GM23248 (cell line): Measurements from ENCODE around the gene CCDC69. TPM values are rescaled to one million over a fixed set of nuclear protein-coding genes. Genes with fewer than 3 reads are reported as not detected.

Experiments
- DNase-seq: peaks from one replicate; pipeline ENCODE4 v3.0.0-alpha.2; 2015
- H2AFZ ChIP-seq: fragments of 200-600 bp; sonication (generic); 2 replicates; pipeline ENCODE4 v1.6.1; 2016; ENCODE audit warnings: antibody characterized with exemption
- H3F3A ChIP-seq: fragments of 200-600 bp; sonication (generic); 2 replicates; pipeline ENCODE4 v1.6.1; 2016; ENCODE audit warnings: mild to moderate bottlenecking, antibody characterized with exemption, mixed run types; ENCODE audit not compliant: insufficient read depth
- H3K27ac ChIP-seq: fragments of 200-600 bp; sonication (generic); 2 replicates; pipeline ENCODE4 v1.5.1; 2016; ENCODE audit warnings: mild to moderate bottlenecking
- H3K27me3 ChIP-seq: fragments of 200-600 bp; sonication (generic); replicated peaks from 2 replicates; pipeline ENCODE4 v1.6.1; 2016; ENCODE audit warnings: mild to moderate bottlenecking; ENCODE audit not compliant: insufficient read depth
- H3K36me3 ChIP-seq: fragments of 200-600 bp; sonication (generic); 2 replicates; pipeline ENCODE4 v1.6.1; 2016; ENCODE audit warnings: low read depth, mild to moderate bottlenecking
- H3K4me1 ChIP-seq: fragments of 200-600 bp; sonication (generic); 2 replicates; pipeline ENCODE4 v1.6.1; 2016; ENCODE audit warnings: mild to moderate bottlenecking; ENCODE audit not compliant: insufficient read depth
- H3K4me2 ChIP-seq: fragments of 200-600 bp; sonication (generic); one replicate; pipeline ENCODE4 v1.6.1; 2016; ENCODE audit warnings: mild to moderate bottlenecking; ENCODE audit not compliant: unreplicated experiment
- H3K4me3 ChIP-seq: fragments of 200-600 bp; sonication (generic); 2 replicates; pipeline ENCODE4 v1.5.1; 2016; ENCODE audit warnings: mild to moderate bottlenecking
- H3K79me2 ChIP-seq: fragments of 200-600 bp; sonication (generic); 2 replicates; pipeline ENCODE4 v1.6.1; 2016; ENCODE audit warnings: mild to moderate bottlenecking; ENCODE audit not compliant: insufficient read depth
- H3K9ac ChIP-seq: fragments of 200-600 bp; sonication (generic); 2 replicates; pipeline ENCODE4 v1.6.1; 2016; ENCODE audit warnings: mild to moderate bottlenecking
- H3K9me2 ChIP-seq: fragments of 200-600 bp; sonication (generic); 2 replicates; pipeline ENCODE4 v1.6.1; 2016; ENCODE audit warnings: mixed run types, mild to moderate bottlenecking, moderate library complexity; ENCODE audit not compliant: insufficient read depth
- H3K9me3 ChIP-seq: fragments of 200-600 bp; sonication (generic); one replicate; pipeline ENCODE4 v1.6.1; 2017; ENCODE audit warnings: low read depth
- H4K20me1 ChIP-seq: fragments of 200-600 bp; sonication (generic); 2 replicates; pipeline ENCODE4 v1.6.0; 2016; ENCODE audit not compliant: insufficient read depth
- EZH2 ChIP-seq: fragments of 200-600 bp; sonication (generic); IDR thresholded peaks from 2 replicates; pipeline ENCODE4 v1.6.1; 2018; ENCODE audit warnings: antibody characterized with exemption, mild to moderate bottlenecking; ENCODE audit not compliant: insufficient read depth, poor library complexity, severe bottlenecking
- EZH2phosphoT487 ChIP-seq: fragments of 200-600 bp; sonication (generic); IDR thresholded peaks from 2 replicates; pipeline ENCODE4 v1.6.1; 2018; ENCODE audit warnings: antibody characterized with exemption, moderate library complexity, mild to moderate bottlenecking, low read depth; ENCODE audit not compliant: insufficient read depth
- WGBS, 2 experiments: methylation state at CpG; one replicate each; pipeline ENCODE4 v1.1.6; 2015 to 2017; ENCODE audit warnings: low lambda C conversion rate in 2 of 2, low coverage in 1 of 2; ENCODE audit errors: missing lambda C conversion rate in 2 of 2; 5-methylcytosine and 5-hydroxymethylcytosine counted together
- in situ Hi-C: fragments of 300-500 bp; cut with MboI; formaldehyde crosslinking; loops from 2 replicates; pipeline ENCODE4 v1.15.0; 2020
- polyA plus RNA-seq: library from polyadenylated mRNA; unstranded; fragments of >200 nt; fragmentation: Nextera tagmentation; extraction: Ambion mirVana; gene quantifications from 2 replicates; pipeline ENCODE4 v1.2.1, GENCODE V29; 2016
- total RNA-seq: library from RNA; depleted of rRNA; stranded (reverse); fragments of >200 nt; shearing (Covaris generic); gene quantifications from 2 replicates; pipeline ENCODE4 v1.2.3, GENCODE V29; 2014

Gene CCDC69
- total and polyA plus RNA-seq, 2 experiments from 2014 or later = 0.54 to 0.56 TPM

DNA sequence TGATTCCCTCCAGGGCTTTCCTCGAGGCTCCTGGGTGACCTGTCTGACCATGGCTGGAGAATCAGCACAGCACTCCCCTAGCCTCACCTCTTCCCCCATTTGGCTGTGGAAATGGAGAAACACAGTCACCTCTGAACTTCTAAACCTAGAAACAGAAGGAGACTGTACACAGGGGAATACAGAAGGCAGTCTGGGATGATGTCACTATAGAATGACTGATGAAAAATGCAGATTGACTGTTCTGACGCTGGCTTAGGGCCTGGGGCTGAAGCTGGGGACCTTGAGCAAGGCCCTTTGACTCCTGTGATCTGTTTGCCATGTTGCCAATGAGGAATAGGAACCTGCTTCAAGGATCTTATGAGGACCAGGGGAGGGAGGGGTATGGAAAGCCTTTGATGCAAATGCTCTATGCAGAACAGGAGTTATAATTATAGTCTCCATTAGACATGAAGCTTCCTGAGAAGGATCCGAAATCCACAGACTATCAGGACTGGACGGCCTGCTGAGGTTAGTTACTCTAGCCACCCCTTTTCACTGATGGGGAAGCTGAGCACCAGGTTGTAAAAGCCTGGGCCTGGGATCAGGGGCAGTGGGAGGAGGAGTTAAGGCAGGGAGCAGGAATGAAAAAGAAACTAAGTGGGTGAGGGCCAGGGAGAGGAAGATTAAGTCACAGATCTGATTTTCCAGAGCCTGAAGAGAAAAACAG, 41.9 kb downstream of the CCDC69 start:
- in situ Hi-C loops = no loop called here
- Histone ChIP-seq H3K27me3 (no peaks in the 10 kb centered on the region), H3K9me2 (no peaks in the 10 kb centered on the region), H3K4me3 (no peak overlapping the region), H3K4me2 (no peak overlapping the region), H2AFZ (no peak overlapping the region), H3K27ac (no peak overlapping the region), H4K20me1 (no peaks in the 10 kb centered on the region), H3F3A (no peaks in the 10 kb centered on the region), H3K9ac (no peak overlapping the region), H3K9me3 (no peaks in the 10 kb centered on the region), H3K4me1 (no peaks in the 10 kb centered on the region), H3K79me2 (no peaks in the 10 kb centered on the region), H3K36me3 (no peaks in the 10 kb centered on the region)
- WGBS, 2 experiments = 76 to 82% methylated on average over 4 of the region's 4 CpGs
- TF ChIP-seq EZH2 = no peak
- no peak for TF ChIP-seq EZH2phosphoT487
- peak; percentile 4 for DNase-seq

- DNase-seq = no peak
- H3K9me2 ChIP-seq = no peaks in the 10 kb centered on the region
- H3K4me3 ChIP-seq = no peak overlapping the region
- in situ Hi-C loops = no loop called here
- H3K9ac ChIP-seq = no peak overlapping the region
- H3F3A ChIP-seq = no peaks in the 10 kb centered on the region
- H3K9me3 ChIP-seq = no peaks in the 10 kb centered on the region
- H3K79me2 ChIP-seq = no peaks in the 10 kb centered on the region
- TF ChIP-seq EZH2 (no peak), EZH2phosphoT487 (no peak)
- H3K27ac ChIP-seq = no peak overlapping the region
- H3K27me3 ChIP-seq = no peaks in the 10 kb centered on the region
- 66 to 70% methylated on average over 6 of the region's 6 CpGs for WGBS, 2 experiments
- H3K36me3 ChIP-seq = no peaks in the 10 kb centered on the region
- no peaks in the 10 kb centered on the region for H3K4me1 ChIP-seq
- H2AFZ ChIP-seq = no peak overlapping the region
- H4K20me1 ChIP-seq = no peaks in the 10 kb centered on the region
- no peak overlapping the region for H3K4me2 ChIP-seq
These were observed 43.6 kb downstream of the CCDC69 start for GRCh38 chr5:151180291-151180690.

DNA sequence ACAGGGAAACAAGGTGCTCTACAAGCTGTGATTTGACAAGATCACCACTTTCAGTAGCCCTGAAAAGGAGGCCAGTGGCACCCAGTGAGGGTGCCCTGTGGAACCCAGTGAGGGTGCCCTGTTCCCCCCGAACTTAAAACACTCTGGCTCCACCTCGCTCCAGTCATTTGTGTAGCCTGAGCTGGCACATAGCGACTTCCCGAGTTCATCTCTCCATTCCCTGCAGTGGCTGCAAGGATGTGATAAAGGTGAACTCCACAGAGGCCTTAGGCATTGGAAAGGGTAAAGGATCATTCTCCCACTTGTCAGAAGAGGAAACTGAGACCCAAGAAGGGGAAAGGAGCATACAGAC, 44.4 kb downstream of the CCDC69 start:
- no peak for DNase-seq
- Histone ChIP-seq H3K36me3 (no peaks in the 10 kb centered on the region), H2AFZ (no peak overlapping the region), H3K4me3 (no peak overlapping the region), H3K9me3 (no peaks in the 10 kb centered on the region), H3K4me1 (no peaks in the 10 kb centered on the region), H4K20me1 (no peaks in the 10 kb centered on the region), H3K27ac (no peak overlapping the region), H3K4me2 (no peak overlapping the region), H3K9me2 (no peaks in the 10 kb centered on the region), H3K79me2 (no peaks in the 10 kb centered on the region), H3K9ac (no peak overlapping the region), H3F3A (no peaks in the 10 kb centered on the region), H3K27me3 (no peaks in the 10 kb centered on the region)
- 76 to 86% methylated on average over 4 of the region's 4 CpGs for WGBS, 2 experiments
- in situ Hi-C loops = no loop called here
- TF ChIP-seq EZH2phosphoT487 = no peak
- TF ChIP-seq EZH2 = no peak

GRCh38 chr5:151178777-151179488, 45.0 kb downstream of the CCDC69 start:
- Histone ChIP-seq H4K20me1 (no peaks in the 10 kb centered on the region), H3K4me2 (no peak overlapping the region), H3K9ac (no peak overlapping the region), H2AFZ (no peak overlapping the region), H3K27me3 (no peaks in the 10 kb centered on the region), H3K4me1 (no peaks in the 10 kb centered on the region), H3K9me2 (no peaks in the 10 kb centered on the region), H3K36me3 (no peaks in the 10 kb centered on the region), H3K79me2 (no peaks in the 10 kb centered on the region), H3K4me3 (no peak overlapping the region), H3F3A (no peaks in the 10 kb centered on the region), H3K27ac (no peak overlapping the region), H3K9me3 (no peaks in the 10 kb centered on the region)
- in situ Hi-C loops = no loop called here
- no peak for DNase-seq
- TF ChIP-seq EZH2phosphoT487 (no peak), EZH2 (no peak)
- 52 to 54% methylated on average over 5 of the region's 5 CpGs for WGBS, 2 experiments
